Measurements from ENCODE around the gene OR2V2.
"Not testable (repeated sequence)": the region's sequence is repeated elsewhere in the genome, so short reads cannot be mapped to it uniquely, and the experiment has no call there.

OR2V2 gene

GRCh38 chr5:181170237-181170825, 22.9 kb downstream of the OR2V2 start:
- no peak for DNase-seq

- DNase-seq: no peak
Observed at GRCh38 chr5:181170996-181171395, 23.6 kb downstream of the OR2V2 start.

DNA sequence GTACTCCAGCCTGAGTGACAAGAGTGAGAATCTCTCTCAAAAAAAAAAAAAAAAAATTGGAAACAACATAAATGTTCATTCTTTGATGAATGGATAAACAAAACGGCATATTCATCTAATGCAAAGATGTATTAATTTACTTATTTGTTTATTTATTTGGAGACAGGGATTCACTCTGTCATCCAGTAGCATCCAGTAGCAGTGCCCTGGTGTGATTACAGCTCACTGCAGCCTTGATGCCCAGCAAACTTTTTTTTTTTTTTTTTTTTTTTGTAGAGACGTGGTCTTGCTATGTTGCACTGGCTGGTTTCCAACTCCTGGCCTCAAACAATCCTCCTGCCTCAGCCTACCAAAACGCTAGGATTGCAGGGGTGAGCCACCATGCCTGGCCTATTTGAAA, 24.4 kb downstream of the OR2V2 start:
- DNase-seq: no peak

- no peak for DNase-seq
Observed at GRCh38 chr5:181173027-181173419, 25.6 kb downstream of the OR2V2 start.

- no peak for DNase-seq
Observed at GRCh38 chr5:181173420-181174342, 26.3 kb downstream of the OR2V2 start.

DNA sequence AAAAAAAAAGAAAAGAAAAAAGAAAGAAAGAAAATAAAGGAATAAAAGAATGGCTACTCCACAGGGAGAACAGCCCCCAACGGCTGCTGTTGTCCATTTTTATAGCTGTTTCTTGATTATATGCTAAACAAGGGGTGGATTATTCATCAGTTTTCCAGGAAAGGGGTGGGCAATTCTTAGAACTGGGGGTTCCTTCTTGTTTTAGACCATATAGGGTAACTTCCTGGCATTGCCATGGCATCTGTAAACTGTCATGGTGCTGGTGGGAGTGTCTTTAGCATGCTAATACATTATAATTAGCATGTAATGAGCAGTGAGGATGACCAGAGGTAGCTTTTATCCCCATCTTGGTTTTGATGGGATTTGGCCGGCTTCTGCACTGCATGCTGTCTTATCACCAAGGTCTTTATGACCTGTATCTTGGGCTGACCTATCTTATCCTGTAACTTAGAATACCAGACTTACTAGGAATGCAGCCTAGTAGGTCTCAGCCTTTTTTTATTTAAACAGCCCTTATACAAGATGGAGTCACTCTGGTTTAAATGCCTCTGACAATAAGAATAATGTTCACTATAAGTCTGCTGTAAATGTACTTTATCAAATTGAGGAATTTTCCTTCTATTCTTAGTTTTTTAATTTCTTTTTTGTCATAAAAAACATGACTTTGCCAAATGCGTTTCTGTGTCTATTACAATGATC, 29.0 kb downstream of the OR2V2 start:
- DNase-seq: no peak

GRCh38 chr5:181177559-181177958, 30.2 kb downstream of the OR2V2 start:
- not testable (repeated sequence) for DNase-seq

DNA sequence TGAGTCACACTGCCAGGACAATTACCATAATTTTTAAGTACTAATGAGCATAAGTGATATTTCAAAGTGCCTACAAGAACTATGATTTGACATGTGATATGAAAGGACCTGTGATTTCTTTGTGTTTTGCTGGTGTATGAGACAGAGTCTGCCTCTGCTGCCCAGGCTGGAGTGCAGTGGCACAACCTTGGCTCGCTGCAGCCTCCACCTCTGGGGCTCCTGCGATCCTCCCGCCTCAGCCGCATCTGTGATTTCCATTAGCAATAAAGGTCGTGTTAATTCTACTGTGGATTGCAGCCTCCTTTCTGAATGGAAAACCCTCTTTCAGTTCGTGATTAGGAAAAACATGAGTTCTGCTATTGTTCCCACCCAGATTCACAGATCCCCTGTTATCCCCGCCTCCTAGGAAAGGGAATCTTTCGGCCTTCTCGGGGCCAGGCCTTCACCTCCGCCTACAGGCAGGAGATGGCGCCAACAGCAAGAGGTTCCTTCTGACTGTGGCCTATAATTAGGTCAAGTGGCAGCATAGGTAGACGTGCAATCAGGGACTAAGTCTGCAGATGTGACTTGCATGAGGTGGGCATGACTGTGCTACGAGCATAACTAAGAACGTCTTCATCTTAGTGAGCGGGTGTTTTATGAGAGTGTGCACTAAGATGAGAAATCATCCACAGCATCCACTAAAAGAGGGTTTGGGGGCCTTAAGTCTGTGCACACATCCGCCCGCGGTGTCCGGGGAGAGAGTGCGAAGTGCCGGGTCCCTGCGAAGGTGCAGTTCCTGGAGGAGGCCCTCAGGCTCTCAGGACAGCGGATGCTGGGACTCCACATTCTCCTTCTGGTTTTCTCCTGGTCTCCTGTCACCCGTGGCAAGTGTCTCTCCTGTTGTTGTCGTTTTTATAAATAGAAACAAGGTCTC, 34.5 kb downstream of the OR2V2 start:
- DNase-seq: no peak

GRCh38 chr5:181182651-181183050, 35.3 kb downstream of the OR2V2 start:
- no peak for DNase-seq

GRCh38 chr5:181184845-181185216, 37.4 kb downstream of the OR2V2 start:
- DNase-seq: no peak

- DNase-seq: no peak
Observed at GRCh38 chr5:181185560-181185959, 38.2 kb downstream of the OR2V2 start.

GRCh38 chr5:181186022-181186421, 38.6 kb downstream of the OR2V2 start:
- DNase-seq: no peak

- DNase-seq: no peak
Observed at GRCh38 chr5:181186986-181187499, 39.7 kb downstream of the OR2V2 start.

- no peak for DNase-seq
Observed at GRCh38 chr5:181187500-181188213, 40.3 kb downstream of the OR2V2 start.

- no peak for DNase-seq
Observed at GRCh38 chr5:181188700-181189362, 41.4 kb downstream of the OR2V2 start.

DNA sequence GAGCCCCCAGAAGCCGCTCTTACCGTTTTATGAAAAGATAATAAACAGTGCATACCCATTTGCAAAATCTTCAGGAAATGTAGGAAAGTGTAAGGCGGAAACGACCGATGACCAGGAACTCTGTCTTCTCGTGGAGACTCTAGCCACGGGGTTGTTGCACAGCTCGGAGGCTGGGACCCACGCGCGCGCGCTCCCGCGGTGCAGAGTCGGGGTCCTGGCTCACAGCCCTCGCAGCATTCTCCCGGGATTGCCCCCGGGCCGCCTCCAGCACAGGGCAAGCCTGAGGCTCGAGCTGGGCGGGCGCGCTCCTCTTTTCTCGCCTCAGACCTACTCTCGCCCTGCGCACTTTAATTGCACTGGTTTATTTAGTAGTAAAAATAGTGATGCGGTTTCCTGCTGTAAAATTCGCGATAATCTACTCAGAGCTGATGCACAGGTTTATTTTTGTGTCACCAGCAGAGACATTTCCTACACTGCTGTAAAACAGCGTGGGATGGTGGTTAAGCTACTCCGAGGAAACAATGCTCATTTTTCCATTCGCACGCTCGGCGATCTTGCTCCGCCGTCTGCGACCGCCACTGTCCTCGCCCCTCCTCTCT, 42.1 kb downstream of the OR2V2 start:
- DNase-seq: no peak

DNA sequence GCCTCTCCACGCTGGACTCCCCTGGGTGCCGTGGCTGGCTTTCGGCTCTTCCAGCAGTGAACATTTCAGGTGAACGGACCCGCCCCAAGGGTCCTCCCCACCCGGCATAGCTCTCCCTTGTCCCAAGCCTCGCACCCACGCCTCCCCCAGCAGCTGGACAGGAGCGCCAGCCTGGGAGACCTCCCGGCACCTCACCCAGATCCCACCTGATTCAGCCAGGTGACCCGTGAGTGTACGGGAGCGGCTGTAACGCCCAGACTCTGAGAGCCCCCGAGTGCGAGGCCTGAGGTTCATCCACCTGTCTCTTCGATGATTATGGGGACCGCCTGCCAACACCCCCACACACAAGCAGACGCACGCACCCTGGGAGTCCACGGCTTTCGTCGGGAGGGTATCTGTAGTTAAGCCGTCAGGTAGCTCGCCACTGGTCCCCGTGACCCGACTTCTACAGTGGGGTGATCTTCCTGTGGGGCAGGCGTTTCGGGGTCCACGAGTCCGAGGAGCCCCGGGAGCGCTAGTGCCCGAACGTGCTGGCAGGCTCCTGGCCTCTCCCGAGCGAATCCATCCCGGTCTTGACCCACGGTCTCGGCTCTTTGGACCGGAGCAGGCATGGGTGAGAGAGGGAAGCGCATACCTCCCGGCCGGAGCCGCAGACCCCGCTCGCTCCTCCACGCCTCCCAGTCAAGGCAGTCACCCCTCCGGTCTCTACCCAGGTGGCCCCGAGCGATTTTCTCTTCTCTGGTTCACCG, 42.8 kb downstream of the OR2V2 start:
- no peak for DNase-seq

GRCh38 chr5:181190711-181191525, 43.5 kb downstream of the OR2V2 start:
- DNase-seq: no peak
